GM12874 (cell line): ENCODE results near the gene GABRB1.

ENCODE experiments used
- TF ChIP-seq, protein P1 (sequence below): IDR thresholded peaks from 2 replicates; pipeline ENCODE4 v1.5.1; 2011; ENCODE audit warnings: low read depth, mild to moderate bottlenecking, control low read depth, low read length, moderate library complexity; ENCODE audit not compliant: insufficient read depth

GABRB1 gene

GRCh38 chr4:47145630-47146029, 114.3 kb downstream of the GABRB1 start:
- TF ChIP-seq, protein P1, sequence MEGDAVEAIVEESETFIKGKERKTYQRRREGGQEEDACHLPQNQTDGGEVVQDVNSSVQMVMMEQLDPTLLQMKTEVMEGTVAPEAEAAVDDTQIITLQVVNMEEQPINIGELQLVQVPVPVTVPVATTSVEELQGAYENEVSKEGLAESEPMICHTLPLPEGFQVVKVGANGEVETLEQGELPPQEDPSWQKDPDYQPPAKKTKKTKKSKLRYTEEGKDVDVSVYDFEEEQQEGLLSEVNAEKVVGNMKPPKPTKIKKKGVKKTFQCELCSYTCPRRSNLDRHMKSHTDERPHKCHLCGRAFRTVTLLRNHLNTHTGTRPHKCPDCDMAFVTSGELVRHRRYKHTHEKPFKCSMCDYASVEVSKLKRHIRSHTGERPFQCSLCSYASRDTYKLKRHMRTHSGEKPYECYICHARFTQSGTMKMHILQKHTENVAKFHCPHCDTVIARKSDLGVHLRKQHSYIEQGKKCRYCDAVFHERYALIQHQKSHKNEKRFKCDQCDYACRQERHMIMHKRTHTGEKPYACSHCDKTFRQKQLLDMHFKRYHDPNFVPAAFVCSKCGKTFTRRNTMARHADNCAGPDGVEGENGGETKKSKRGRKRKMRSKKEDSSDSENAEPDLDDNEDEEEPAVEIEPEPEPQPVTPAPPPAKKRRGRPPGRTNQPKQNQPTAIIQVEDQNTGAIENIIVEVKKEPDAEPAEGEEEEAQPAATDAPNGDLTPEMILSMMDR: no peak

DNA sequence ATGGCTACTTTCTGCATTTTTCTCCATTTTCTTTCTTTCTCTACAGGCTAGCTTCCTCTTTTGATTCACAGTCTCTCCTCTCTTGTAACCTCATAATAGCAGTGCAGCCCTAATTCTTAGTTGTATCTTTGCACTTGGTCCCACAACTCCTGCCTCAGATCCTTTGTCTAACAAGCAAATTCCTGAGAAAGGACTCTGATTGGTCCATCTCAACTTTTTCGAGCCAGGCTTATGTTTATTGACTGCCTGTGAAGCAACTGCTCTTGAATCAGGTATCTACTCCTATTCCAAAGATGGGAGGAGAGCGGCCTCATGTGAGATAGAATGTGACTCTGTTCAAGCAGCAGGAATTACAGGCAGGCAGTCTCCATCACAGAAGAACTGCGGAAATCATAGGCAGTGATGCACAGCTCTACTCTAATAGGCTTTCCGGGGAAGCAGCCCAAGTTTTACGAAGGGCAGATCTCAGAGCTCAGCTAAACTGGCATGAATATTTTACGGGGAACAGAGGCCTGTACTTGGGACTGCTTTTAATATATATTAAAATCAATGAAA, 123.5 kb downstream of the GABRB1 start:
- TF ChIP-seq, protein P1: no peak

DNA sequence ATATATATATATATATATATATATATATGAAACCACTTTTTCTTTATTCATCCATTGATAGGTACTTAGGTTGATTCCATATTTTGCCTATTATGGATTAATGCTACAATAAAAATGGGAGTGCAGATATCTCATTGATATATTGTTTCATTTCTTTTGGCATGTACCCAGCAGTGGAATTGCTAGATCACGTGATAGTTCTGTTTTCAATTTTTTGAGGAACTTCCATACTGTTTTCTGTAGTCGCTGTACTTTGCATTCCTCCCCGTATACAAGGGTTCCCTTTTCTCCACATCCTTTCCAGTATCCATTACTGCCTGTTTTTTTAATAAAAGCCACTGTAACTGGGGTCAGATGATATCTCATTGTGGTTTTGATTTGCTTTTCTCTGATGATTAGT, 124.6 kb downstream of the GABRB1 start:
- TF ChIP-seq, protein P1: no peak

DNA sequence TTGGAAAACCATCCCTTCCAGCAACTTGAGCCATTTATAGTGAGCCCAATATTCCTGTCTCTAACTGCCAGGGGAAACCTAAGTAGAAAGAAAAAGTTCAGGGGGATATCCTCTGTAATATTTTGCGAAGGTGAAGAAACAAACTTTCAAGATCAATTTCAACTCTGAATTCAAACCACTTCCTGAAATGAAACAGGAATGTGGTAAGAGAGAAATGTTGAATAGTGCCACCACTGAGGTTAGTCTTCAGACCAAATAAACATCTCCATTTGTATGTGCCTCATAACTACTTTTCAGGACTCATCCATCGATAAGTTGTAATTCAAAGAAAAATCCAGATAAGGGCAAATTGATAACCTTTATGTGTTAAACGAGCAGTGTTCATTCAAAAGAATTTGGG, 128.7 kb downstream of the GABRB1 start:
- TF ChIP-seq, protein P1: no peak

- TF ChIP-seq, protein P1: no peak
Observed at GRCh38 chr4:47167081-47168035, 136.0 kb downstream of the GABRB1 start.

GRCh38 chr4:47184083-47184482, 152.7 kb downstream of the GABRB1 start:
- TF ChIP-seq, protein P1: no peak

GRCh38 chr4:47185761-47186160, 154.4 kb downstream of the GABRB1 start:
- TF ChIP-seq, protein P1: no peak
